Measurements from ENCODE around the gene GIPC2.
"Not testable (repeated sequence)": the region's sequence is repeated elsewhere in the genome, so short reads cannot be mapped to it uniquely, and the experiment has no call there.

The GIPC2 gene

DNA sequence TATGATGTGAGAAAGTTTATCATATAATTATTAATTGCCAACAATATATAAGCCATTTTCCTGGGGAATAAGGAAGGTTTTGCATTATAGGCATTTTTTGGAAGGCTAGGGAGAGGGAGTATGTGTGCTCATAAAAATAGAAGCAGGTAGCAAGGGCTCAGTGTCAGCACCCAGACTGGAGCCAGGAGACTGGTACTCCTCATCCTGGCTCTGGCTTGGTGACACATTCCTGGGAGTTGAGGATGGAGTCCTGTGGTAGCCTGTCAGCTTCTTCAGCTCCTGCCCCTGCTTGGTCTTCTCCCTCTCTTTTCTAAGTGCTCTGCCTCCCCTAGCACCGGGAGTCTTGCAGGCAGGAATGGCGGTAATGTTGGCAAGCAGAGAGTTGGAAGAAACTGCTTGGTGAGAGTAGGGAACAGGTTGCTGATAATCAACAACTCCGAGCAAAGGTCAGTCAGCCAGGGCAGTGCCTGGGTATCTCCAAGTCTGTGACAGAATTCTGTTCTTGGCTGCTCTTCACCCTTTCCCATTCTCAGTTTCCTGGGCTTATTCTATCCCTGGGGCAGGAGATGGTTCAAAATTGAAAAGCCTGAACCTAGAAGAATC is 23.0 kb downstream of the GIPC2 start:
- DNase-seq (ENCODE audit: low read depth, low spot score), result no peak

DNA sequence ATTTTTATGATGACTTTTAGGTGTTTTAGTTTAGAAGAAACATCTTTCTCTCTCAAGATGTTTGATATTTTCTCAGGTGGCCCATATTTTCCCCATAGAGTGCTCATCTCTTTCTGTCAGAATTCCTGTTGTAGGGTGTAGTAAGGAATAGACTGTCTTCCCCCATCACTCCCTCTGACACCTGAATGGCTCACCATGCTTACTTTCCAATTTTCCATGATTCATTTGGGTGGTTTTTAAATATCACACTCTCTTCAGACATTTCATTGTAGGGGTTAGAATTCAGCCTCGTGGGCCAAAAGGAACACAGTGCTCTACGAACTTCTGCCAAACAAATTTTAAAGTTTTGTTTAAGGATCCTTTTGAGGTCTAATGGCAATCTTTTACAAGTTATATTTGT is 24.0 kb downstream of the GIPC2 start:
- DNase-seq (ENCODE audit: low read depth, low spot score), result no peak

DNA sequence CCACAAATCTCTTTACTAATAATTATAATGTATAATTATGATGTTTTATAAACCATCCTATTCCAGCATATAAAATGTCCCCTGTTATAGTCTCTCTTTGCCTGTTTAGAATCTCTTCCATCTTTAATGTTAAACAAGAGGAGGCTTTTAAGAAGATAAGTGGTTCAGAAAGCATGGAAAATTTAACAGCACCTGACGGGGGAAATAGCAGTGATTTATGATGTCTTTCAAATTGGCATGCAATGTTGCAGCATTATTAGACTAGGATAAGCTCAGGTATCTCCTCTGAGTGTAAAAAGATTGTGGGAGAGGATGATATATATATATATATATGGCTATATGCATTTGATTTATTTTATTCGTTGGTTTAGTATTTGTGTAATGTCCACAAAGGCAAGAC is 24.4 kb downstream of the GIPC2 start:
- no peak for DNase-seq (ENCODE audit: low read depth, low spot score)

DNA sequence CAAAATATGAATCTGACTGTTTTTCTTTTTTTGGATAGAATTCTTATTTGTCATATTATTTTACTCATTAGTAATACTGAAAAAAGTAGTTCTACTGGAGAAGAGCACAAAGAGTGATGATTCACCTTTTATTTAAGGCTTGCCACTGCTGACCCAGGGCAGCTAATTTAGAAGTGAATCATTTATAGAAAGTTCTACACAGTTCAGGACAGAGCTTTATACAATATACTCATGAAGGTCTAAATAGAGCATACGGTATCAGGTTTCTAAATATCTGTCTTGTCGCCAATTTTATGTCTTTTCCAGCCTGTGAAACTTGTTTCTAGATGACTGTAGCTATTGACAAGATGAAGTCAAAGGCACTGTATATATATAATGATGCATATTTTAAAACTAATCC is 25.0 kb downstream of the GIPC2 start:
- no peak for DNase-seq (ENCODE audit: low read depth, low spot score)

DNA sequence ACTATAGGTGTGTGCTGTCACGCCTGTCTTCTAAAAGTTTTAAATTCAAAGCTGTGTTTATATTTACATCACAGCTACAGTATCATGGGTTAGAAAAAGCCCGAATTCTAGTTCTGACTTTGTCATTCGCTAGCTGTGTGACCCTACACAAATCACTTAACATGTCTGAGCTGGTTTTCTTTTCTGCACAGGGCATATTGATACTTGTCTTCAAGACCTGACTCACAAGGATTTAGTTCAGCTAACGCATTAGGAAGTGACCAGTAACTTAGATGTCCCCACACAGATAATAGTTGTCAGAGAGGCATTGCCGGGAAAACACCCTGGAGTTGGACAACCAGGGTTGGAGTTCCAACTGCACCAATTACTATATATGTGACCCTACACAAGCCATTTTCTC is 25.9 kb downstream of the GIPC2 start:
- DNase-seq (ENCODE audit: low read depth, low spot score), result no peak

DNA sequence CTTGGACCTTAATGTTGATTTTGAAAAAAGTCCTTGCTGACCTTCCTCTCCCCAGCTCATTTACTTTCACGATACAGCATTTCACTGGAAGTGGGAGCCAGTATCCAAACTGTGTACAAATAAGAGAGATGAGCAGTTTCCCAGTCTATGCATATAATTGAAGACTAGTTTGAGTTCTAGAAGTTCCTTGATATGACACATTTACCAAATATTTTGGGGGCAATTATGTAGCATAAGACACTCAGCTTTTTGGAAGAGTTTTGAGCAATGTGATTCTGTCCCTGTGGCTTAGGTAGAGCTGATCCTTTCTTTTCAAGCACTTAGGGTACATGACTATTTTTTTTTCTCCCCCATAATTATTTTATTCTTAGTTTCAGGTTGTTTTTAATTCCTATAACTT is 26.4 kb downstream of the GIPC2 start:
- no peak for DNase-seq (ENCODE audit: low read depth, low spot score)

DNA sequence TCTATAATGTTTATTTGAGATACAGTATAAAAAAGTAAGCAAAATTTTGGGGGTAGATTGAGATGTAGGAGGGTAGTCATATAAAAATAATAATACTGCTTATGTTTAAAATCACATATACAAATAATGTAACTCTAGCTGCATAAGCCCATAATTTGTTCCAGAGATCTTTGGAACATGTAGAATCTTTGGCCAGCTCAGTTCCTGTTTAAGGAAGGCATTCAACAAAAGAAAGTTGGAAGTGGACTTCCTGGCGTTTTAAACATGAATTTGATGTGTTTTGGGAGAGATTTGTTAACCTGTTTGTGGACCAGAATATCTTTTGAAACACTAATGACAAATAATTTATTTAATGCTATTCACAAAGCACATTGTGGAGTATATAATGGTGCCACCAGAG is 27.7 kb downstream of the GIPC2 start:
- no peak for DNase-seq (ENCODE audit: low read depth, low spot score)

DNA sequence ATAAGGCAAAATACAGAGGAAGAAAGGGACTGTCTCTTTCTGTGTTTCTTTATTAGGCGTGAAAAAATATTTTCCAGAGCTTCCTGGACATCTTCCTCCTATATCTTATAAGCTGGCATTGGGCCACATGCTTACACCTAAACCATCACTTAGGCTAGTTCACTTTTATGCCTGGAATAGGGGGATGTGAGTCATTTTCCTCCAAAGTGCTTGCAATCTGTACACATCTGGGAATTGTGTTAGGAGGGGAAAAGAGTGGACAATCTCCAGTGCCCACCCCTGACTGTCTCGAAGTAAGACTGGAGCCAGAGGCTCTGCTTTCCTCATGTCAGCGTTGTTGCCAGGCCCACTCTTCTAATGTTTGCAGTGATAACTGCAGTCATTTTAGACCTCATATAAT is 29.9 kb downstream of the GIPC2 start:
- no peak for DNase-seq (ENCODE audit: low read depth, low spot score)

DNA sequence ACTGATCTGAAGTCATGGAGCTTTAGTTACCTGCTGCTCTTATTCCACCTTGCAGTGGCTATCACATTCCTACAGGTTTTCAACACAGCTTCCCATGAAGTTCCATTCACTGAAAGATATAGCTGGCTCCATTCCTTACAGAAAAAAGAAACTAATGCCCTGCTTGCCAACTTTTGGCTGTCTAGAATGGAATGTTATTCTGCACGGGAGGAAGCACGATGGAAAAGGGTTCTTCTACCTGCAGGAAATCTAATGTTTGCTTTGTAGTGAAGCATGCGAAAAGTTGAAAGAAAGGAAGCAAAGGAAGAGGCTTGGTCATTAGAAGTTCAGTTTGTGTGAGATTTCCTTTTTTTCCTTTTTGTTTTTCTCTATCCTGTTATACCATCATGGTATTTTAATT is 32.6 kb downstream of the GIPC2 start:
- no peak for DNase-seq (ENCODE audit: low read depth, low spot score)

DNA sequence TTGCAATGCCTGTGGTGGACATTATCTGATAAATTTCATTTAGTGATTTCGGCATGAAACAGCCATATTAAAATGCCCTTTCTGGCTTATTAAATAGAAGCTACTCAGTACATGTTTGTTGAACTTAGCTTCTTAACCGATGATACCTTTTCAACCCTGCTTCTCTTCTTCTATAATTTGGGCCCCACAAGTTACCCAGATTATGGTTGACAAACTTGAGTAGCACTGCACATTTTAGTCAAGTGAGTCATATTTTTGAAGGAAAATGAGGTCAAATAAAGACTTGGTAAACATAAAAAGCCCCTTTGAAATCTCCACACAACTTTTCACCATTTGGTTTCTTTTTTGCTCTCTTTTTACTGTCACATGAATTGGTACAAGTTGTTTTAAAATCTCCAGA is 33.8 kb downstream of the GIPC2 start:
- DNase-seq (ENCODE audit: low read depth, low spot score), result no peak

DNA sequence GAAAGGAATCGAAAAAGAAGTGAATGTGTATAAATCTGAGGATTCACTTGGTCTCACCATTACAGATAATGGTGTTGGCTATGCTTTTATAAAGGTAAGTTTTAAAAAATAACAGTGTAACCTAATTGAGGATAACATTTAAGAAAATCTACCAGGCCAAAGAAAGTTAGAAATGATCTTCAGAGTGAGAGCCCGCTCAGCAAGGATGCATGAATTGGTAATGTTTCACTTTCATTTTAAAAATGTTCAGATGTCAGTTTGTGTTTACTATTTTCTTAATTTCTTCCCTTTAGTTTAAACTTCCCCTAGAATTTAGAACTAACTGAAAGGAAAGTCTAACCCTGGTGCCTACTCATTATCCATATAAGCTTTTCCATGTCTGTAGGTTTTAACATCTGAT is 35.0 kb downstream of the GIPC2 start:
- DNase-seq (ENCODE audit: low read depth, low spot score), result no peak

DNA sequence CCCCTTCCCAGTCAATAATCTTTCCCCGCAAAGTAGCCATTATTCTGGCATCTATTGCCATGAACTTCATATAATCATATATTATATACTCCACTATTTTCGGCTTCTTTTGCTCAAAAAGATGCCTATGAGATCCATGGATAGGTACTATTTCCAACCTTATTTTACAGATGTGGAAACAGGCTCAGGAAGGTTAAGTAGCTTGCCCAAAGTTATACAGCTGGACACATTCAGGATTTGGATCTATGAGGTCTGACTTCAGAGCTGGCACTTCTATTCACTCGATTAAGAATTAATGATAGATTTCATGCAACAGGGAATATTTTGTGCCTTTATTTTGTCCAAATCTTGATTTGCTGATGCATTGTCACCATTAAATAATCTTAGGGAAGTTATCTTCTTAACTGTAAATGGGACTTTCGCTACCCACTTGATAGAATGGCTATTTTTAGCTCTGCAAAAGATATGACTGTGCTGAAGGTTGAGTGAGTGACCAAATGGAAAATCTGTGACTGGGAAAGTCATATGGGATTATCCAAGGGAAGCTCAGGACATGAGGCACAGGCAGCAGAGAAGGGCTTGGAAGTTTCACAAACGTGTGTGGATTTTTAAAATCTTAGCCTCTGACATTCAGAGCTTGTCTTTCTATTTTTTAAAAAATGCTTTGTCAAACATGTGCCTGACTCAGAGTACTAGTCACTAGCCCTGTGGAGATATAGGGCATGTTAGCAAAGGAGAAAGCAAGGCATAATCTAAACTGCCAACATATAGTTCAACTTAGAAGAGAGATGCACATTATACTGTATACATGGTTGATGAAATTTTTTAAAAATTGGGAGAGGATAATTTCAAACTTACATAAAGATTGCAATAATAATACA is 36.5 kb downstream of the GIPC2 start:
- DNase-seq (ENCODE audit: low read depth, low spot score), result no peak

DNA sequence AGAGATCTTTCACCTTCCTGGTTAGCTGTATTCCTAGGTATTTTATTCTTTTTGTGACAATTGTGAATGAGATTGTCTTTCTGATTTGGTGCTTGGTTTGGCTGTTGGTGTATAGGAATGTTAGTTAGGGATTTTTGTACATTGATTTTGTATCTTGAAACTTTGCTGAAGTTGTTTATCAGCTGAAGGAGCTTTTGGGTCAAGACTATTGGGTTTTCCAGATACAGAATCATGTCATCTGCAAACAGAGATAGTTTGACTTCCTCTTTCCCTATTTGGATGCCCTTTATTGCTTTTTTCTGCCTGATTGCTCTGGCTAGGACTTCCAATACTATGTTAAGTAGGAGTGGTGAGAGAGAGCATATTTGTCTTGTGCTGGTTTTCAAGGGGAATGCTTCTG is 38.9 kb downstream of the GIPC2 start:
- not testable (repeated sequence) for DNase-seq (ENCODE audit: low read depth, low spot score)

DNA sequence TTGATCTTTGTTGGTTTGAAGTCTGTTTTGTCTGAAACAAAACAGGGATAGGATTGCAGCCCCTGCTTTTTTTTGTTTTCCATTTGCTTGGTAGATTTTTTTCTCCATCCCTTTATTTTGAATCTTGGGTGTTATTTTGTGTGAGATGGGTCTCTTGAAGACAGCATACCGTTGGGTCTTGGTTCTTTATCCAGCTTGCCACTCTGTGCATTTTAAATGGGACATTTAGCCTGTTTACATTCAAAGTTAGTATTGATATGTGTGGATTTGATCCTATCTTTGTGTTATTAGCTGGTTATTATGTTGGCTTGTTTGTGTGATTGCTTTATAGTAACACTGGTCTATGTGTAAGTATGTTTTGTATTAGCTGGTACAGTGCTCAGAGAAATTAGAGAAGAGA is 40.9 kb downstream of the GIPC2 start:
- no peak for DNase-seq (ENCODE audit: low read depth, low spot score)

DNA sequence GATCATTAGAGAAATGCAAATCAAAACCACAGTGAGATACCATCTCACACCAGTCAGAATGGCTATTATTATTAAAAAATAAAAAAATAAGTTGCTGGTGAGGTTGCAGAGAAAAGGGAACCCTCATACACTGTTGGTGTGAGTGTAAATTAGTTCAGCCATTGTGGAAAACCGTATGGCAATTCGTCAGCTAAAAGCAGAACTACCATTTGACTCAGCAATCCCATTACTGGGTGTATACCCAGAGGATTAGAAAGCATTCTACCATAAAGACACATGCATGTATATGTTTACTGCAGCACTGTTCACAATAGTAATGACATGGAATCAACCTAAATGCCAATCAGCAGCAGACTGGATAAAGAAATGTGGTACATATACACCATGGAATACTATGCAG is 42.2 kb downstream of the GIPC2 start:
- DNase-seq (ENCODE audit: low read depth, low spot score), result no peak

DNA sequence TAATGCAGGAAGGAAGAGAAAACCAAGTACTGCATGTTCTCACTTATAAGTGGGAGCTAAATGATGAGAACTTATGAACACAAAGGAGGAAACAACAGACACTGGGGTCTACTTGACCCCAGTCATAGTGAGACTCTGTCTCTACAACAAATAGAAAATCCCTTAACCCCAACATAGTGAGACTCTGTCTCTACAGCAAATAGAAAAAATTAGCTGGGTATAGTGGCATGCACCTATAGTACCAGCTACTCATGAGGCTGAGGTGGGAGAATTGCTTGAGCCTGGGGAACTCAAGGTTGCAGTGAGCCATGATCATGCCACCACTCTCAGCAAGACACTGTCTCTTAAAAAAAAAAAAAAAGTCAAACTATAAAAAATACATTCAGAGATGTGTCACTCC is 42.7 kb downstream of the GIPC2 start:
- no peak for DNase-seq (ENCODE audit: low read depth, low spot score)

DNA sequence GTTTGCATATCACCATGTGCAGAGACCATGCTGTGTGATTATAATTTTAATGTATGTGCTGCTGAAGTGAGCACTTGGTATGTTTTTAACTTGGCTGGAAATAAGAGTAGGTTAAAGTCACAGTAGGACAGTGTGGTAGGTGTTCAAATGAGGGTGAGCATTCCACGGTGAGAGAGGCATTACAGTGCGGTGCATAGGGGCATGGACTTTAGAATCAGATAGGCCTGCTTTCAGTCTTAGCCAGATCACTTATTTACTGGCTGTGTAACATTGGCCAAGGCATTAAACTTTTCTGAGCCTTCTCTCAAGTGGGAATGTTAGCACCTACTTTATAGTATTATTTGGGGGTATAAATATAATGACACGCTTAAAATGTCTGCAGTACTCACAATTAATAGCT is 43.2 kb downstream of the GIPC2 start:
- no peak for DNase-seq (ENCODE audit: low read depth, low spot score)

DNA sequence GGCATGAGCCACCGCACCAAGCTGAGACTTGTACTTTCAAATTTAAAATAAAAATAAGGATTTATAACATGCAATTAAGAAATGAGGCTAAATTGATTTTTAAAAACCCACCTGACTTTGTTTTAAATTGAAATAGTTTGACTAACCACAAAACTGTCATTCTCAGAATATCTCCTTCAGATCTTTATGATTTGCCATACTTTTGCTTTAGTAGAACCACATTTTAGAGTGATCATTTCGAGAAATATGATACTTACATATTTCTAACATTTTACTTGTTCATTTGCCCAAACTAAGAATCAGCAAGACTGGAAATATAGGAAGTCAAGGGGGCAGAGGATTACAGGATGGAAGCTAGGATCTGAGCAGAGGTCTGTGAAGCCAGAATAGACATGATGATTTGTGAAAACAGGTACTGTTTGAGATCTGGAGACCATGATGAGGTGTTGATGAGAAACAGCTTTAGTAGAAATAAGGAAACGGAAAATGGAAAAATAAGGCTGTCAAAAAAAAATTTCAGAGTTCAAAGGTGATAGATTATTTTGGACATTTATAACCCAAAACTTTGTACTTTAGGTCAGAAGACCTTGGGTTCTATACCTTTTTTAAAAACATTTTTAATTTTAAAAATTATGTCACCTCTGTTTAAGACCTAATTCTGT is 44.8 kb downstream of the GIPC2 start:
- DNase-seq (ENCODE audit: low read depth, low spot score), result no peak

DNA sequence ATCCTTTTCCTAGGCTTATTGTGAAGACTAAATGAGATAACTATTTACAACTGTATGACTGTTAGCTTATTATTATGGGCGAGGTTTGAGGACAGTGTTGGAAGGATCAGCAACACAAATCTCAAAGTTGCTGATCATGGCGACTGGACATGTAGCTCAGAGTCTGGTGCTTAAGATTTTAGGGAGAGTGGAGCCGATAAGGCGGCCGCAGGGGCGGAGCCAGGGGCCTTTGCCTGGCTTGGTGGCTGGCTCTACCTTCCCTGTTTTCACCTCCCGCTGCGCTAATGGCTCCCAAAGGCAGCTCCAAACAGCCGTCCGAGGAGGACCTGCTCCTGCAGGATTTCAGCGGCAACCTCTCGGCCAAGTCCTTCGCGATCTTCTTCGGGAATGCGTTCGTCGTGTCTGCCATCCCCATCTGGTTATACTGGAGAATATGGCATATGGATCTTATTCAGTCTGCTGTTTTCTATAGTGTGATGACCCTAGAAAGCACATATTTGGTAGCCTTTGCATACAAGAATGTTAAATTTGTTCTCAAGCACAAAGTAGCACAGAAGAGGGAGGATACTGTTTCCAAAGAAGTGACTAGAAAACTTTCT is 45.5 kb downstream of the GIPC2 start:
- DNase-seq (ENCODE audit: low read depth, low spot score), result no peak

DNA sequence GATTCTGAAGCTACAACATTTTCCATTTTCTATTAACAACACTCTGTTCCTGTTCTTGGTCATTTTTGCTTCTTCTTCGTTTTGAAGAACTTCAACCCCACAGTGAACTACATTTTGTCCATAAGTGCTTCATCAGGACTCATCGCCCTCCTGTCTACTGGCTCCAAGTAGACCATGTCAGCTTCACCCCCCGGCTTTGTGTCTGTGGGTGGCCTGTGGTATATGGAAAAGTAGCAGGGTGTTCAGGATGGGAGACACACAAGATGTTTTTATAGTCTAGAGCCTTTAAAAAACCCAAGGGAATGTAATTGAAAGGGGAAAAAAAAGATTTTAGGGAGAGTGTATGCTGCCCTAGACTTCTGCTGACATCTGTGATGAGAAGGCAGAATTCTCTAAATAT is 46.1 kb downstream of the GIPC2 start:
- no peak for DNase-seq (ENCODE audit: low read depth, low spot score)

DNA sequence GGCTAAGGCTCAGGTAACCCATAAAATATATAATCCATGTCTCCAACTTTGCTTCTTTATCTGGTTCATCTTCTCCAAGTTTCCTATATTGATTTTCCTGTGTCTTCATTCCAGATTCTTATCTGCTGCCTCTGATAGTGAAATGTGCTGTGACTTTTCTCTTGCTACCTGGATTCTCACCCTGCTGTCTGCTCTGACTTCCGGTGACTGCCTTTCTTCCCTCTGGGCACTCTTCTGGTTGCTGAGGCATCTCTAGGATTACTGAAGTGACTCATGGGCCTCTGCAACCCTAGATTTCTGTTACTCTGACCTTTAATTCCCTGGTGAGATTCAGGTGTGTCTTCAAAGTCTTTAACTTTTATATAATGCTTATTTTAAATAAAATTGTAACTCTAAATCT is 46.9 kb downstream of the GIPC2 start:
- no peak for DNase-seq (ENCODE audit: low read depth, low spot score)

DNA sequence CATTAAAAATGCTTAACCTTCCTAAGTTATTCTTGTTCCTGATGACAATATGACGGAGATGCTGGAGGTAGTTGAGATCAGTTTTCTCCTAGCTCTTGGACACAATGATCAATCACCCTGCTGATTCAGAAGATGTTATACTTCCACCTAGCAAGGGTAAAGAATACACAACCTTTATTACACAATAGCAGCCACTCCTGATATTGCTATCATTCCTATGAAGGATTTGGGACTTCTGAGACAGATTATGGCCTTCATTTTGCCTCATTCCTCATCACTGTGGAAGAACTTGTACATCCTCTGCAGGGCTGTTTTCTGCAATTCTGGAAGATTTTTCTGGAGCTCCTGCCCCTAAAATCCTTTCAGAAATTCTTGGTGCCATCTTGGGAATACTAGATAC is 47.8 kb downstream of the GIPC2 start:
- DNase-seq (ENCODE audit: low read depth, low spot score), result no peak

DNA sequence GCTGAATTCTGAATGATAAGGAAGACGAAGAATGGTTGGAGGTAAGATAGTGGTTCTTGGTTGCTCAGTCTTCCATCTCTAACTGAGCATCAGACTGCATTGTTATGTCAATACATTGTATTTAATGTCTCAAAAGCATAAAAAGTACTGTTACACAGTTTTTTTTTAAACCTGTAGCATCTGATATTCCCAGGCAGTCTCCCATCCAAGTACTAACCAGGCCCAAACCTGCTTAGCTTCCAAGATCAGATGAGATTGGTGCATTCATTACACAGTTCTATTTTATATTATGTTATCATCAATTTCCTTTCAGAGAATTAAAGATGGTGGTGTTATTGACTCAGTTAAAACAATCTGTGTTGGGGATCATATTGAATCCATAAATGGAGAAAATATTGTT is 48.9 kb downstream of the GIPC2 start:
- no peak for DNase-seq (ENCODE audit: low read depth, low spot score)

Data from brain pericyte (primary cell).